ENCODE data around the gene INPP4B.

INPP4B gene

DNA sequence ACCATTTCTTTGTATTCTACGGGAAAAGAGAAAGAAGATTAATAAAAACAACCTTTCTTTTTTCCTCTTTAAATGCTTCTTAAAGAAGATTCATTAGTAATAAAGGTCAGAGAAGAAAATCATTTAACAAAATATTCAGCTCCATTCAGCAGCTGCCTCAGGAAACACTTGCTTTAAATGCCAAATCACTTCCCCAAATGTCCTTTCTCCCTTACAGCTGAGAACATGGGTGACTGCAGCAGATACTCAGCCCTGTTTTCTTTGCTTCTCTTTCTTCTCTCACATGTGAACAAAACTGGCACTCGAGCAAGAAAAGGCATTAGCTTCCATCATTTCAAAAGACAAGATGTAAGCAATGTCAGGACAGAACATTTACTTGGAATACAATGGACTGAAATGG is 120.2 kb downstream of the INPP4B start:
- no peak for DNase-seq (ENCODE audit: low spot score)

DNA sequence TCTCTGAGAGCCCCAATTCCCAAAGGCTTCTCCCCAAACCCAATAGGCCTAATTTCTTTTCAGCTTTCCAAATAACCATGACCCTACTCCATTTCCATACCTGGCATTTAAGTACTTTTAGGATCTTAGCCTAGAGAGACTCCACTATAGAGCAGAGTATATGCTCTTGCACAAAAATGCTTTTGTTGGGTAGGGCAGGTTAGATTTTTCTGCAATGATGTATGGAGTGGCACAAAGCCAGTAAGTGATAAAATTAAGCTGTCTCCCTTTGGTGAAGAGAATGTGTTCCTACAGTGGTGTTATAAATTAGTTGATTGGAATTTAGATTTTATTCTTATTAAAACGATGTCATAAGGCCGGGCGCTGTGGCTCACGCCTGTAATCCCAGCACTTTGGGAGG is 124.9 kb downstream of the INPP4B start:
- no peak for DNase-seq (ENCODE audit: low spot score)

DNA sequence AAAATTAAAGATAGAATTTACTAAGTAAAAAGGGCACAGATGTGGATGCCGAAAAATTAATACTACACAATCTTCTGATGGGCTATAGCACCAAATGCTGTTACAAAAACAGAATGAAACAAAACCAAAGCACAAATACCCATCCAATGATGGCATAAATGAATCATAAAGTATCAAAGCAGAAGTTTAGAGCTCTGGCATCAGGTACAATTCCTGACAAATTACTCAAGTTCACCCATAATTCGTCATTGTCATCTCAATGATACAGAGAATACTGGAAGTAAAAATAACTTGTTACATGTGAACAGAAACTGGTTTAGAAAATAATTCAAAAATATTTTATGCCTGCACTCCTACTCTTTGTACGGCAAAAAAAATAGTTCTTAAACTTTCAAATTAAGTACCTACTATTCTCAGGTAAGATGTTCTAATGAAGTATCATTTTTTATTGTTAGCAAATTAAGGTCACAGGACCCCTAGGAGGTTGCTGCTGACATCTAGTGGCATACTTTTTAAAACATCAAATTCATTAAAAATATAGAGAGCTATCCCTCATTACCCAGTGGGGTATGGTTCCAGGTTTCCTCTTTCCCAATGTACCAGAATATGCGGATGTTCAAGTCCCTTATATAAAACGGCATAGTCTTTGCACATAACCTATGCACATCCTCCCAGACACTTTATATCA is 126.1 kb downstream of the INPP4B start:
- DNase-seq (ENCODE audit: low spot score) = no peak

DNA sequence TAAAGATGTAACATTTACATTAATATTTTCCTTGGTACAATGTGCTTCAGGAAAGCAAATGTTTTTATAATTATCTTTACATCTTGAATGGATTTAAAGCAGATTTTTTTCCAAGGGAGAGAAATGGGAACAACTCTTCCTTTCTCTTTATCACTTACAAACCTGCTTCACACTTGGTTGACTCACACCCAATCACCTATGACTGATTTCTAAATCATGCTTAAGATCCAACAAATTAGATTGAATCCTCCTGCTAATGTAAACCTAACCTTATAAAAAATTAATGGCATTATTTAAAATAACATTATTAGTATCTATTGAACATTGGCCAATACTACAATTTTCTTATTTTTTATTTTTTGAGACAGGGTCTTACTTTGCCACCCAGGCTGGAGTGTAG is 127.1 kb downstream of the INPP4B start:
- no peak for DNase-seq (ENCODE audit: low spot score)

DNA sequence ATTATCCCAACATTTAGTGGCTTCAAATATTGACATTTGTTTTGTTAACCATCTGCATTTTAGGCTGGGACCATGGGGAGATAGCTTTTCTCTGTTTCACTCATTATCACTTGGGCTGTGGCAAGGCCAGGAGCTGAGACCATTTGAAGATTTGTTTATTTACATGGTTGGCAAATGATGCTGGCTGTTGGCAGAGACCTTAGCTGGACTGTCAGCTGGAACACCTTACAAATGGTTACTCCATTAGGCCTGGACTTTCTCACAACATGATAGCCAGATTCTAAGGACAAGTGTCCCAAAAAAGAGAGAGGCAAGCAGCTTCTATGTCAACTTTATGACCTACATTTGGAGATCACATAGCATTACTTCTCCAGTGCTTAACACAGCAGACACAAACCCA is 130.4 kb downstream of the INPP4B start:
- DNase-seq (ENCODE audit: low spot score) = no peak

DNA sequence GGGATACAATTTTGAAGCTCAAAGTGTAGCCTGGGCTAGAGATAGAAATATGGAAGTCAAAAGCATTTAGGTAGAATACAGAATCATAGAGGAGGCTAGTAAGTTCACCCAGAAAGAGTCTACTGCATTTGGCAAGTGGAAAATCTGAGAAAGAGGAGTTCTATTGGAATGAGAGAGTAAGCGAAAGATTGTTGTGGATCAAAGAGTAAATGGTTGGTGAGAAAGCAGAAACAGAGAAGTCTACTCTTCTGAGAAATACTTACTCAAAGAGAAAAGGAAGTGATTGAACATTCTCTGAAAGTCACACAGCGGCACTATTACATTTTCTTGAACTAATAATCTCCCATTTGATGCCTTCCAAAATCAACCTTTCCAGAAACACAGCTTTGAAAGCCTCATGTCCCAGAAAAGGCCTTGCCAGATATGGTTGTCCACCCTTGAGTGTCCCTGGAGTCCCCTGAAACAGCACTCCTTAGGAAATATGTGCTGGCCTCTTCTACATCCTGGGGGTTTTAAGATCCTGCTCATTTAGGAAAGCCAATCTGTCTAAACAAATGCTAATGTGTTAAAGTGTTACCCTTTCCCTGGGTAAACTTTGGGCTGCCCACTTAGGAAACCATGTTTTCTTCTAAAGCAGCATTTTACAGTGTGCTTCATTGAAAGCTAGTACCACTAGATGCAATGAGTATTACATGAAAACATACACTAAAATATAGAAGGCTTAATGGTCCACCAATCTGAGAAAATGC is 132.6 kb downstream of the INPP4B start:
- DNase-seq (ENCODE audit: low spot score) = no peak

DNA sequence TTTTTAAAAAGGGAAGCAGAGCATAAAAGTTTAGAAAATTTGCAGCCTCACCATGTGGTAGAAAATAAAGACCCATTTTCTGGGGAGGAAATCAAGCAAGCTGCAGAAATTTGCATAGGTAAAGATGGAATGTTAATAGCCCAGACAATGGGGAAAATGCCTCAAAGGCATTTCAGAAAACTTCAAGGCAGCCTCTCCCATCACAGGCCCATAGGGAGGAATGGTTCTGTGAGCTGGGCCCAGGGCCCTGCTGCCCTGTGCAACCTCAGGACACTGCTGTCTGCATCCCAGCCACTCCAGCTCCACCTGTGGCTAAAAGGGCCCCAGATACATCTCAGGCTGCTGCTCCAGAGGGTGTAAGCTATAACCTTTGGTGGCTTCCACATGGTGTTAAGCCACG is 137.9 kb downstream of the INPP4B start:
- DNase-seq (ENCODE audit: low spot score) = no peak

DNA sequence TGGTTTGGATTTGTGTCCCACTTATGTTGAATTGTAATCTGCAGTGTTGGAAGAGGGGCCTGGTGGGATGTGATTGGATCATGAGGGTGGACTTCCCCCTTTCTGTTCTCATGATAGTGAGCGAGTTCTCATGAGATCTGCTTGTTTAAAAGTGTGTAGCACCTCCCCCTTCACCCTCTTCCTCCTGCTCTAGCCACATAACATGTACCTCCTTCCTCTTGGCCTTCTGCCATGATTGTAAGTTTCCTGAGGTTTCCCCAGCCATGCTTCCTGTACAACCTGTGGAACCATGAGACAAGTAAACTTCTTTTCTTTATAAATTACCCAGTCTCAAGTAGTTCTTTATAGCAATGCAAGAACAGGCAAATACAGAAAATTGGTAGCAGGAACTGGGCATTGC is 138.7 kb downstream of the INPP4B start:
- DNase-seq (ENCODE audit: low spot score) = no peak

DNA sequence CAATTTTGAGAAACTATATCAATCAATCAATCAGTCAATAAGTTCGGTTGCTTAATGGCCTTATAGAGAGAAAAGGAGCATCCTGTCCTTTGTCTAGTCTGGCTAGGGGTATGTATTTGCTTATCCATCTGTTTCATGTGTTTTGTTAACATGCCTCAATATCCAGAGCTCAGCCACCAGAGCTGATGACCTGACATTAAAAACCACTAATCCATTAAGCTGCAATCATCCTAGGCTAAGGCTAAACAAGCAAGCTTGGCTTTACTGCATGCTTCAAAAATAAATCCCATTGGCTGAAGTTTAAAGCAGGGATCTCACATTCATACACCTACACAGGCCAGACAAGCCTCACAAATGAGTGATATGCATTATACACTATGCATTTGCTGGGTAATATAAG is 139.7 kb downstream of the INPP4B start:
- no peak for DNase-seq (ENCODE audit: low spot score)

DNA sequence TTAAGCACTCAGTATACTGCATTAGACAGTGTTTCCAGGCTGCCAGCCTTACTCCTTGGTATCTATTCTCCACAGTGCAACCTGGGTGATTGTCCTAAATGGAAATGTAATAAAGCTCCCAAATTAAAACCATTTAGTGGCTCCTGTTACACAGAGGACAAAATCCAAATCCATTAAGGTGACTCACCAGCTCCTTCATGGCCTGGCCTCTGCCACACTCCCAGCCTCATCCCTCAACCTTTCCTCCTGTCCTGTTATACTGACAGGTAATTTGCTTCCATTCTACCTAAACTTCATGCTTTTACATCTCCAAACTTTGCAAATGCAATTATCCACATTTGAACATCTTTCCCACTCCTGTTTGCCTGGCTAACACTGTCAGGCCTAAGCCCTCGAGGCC is 140.3 kb downstream of the INPP4B start:
- no peak for DNase-seq (ENCODE audit: low spot score)

DNA sequence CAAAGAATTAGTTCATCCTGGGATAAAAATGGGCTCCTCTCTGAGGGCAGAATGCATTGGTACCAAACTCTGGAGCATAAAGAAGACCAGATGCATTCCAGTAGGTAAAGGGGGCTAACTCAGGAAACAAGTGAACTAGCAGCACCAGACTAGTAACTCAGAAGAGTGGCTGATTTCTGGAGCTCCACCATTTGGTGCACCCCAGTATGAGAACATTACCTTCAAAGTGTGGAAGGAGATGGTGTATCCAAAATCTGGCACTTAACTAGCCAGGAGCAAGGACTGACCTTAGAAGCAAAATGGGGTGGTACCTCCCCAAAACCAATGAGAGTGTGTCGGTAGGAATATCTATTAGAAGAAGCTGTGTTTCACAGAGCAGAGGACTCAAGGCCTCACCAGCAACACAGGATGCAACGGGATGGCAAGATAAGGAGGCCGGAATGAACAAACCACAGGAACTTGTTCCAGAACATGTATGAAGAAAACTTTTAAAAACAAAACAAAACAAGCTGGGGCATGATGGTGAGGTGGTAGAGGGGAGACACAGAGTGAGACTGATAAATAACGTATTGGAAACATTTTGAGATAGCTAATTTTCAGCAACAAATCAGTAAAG is 142.3 kb downstream of the INPP4B start:
- DNase-seq (ENCODE audit: low spot score) = no peak

DNA sequence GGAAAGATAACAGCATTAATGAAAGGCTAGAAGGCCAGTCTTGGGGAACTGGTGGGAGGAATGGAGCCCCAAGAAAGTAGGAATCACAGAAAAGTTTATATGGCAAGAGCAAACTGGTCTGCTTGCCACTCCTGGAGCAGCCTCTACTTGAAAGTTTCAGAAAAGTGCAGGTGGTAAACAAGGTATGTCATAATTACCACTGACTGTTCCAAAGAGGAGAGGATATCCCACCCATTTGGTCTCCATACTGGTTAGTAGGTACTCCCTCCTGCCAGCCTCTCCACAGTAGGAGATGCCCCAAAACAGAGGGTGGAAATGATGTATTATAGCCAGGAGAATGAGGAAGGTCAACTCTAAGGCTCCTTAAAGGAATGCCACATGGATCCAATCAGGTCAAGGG is 145.1 kb downstream of the INPP4B start:
- DNase-seq (ENCODE audit: low spot score) = no peak

DNA sequence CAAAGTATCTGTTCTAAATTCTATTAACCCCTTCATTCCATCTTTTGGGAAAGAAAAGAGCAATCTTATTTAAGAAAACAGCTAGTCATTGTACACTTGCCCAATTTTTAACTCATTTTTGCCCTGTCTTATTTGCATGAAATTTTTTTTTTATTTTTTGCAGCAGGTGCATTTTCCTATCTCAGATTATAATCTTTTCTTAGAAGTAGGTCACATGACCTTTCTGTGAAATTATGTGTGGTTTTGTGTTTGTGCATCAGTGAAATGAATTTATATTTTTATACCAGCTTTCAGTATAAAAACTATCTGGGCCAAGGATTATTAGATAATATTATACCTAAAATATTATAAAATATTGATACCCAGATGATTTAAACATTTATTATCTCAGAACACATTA is 145.6 kb downstream of the INPP4B start:
- no peak for DNase-seq (ENCODE audit: low spot score)

DNA sequence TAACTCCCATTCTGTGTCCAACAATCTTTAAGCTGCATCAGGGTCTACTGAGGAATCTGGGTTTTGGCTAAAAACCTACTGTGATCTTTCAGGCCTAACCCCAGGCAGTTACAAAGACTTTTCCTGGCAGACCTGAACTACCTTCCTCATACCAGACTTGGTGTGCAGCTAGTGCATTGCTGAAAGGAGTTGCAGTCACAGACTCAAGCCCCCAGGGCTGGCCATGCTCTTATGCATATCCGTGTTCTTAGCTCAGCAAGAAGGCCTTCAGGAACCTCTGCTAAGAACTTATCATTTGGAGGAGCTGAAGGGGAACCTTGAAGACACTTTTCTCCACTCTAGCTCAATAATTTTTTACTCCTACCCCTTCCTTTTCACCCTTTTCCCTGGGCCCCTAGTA is 147.5 kb downstream of the INPP4B start:
- DNase-seq (ENCODE audit: low spot score) = no peak

DNA sequence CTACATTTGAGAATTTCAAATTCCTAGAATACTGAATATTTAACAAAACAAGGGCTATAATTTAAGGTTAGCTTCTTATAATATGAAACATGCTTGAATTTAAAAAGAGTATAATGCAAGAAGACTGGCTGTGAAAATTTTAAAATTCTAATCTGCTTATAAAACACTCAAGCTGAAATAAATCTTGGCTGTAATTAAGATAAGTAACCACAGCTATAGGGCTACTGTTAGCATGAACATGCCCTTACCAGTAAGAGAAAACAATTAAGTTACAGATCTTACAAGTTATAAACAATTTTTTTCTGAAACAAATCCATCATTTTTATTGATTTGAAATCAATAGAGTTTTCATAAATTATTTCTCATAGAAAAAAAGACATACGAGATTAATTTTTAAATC is 148.2 kb downstream of the INPP4B start:
- no peak for DNase-seq (ENCODE audit: low spot score)

DNA sequence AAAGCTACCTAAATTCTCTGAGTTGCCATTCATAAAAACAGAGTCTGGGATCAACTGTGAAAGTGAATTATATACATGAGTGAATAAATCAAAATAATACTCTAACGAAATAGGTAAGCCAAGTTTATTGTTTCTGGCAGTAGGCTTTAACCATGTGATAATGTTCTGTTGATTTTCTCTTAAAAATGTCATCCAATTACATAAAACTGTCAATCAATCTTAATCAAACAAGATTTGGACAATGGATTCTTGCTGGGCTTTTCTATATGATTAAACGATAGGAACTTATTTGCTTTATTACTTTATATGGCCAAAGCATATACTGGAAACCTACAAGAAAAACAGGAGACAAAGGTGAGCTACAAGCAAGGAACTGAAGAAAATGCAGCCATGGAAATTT is 148.8 kb downstream of the INPP4B start:
- DNase-seq (ENCODE audit: low spot score) = no peak

DNA sequence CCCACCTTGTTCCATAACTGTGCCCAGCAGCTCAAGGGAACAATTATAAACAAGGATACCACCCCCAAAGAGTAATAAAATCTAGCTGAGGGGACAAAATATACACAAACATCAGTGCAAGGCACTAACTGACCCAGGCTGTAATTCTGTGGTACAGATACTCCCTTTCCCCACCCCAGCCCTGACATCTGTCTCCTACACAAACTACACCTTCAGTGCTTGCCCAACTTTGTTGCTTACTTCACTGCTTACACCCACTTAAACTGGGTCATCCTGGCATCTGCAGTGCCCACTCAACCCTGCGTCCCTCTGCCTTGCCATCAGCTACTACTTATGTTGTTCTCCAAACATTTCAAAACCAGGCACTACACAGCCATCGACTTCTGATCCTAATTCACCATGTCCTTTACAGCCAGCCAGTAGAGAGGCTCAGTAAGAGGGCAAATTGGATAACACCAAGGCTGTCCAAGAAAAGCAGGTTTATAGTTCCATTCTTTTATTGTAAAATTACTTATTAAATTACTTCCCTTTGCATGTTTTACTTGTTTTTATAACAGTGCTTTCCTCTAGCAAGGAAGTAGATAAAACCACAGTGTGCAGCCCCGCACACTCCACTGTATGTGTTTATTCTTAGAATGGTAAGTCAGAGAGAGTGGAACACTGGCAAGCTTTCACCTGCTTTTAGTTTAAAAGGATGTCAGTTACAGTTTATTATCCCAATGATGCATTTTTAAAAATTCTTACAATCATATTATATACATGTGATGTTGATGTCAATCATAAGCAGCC is 149.6 kb downstream of the INPP4B start:
- DNase-seq (ENCODE audit: low spot score) = no peak

DNA sequence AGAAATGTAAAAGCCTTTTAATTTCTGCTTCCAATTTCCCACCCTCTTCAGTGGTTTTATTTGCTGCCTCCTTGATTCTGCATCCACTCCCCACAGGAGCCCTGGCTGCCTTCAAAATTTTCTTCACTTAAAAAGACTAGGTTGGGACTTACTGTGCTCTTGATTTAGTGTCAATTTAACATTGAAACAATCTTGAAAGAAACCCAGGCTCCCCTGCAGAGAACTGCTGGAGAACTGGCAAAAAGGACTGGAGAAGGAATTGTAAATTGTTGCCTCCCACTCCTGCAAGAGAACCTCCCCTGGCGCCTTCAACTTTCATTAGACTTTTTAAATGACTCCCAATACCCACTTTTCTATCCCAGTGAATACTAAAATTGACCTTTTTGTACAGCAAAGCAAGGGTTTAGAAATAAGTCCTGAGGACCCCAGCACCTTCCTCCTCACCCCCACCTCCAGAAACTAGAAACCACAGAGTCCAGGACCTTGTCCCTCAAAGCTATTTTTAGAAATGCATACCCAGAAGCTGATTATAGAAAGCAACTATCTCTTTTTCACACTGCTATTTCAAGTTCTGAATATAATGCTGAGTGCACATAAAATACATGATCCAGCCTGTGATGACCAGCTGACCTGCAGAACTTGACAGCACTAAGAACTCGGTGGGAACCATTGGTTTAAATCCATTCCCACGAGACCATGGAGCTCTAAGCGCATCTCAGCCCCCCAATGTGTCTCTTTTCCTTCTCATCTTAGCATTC is 155.5 kb downstream of the INPP4B start:
- no peak for DNase-seq (ENCODE audit: low spot score)

DNA sequence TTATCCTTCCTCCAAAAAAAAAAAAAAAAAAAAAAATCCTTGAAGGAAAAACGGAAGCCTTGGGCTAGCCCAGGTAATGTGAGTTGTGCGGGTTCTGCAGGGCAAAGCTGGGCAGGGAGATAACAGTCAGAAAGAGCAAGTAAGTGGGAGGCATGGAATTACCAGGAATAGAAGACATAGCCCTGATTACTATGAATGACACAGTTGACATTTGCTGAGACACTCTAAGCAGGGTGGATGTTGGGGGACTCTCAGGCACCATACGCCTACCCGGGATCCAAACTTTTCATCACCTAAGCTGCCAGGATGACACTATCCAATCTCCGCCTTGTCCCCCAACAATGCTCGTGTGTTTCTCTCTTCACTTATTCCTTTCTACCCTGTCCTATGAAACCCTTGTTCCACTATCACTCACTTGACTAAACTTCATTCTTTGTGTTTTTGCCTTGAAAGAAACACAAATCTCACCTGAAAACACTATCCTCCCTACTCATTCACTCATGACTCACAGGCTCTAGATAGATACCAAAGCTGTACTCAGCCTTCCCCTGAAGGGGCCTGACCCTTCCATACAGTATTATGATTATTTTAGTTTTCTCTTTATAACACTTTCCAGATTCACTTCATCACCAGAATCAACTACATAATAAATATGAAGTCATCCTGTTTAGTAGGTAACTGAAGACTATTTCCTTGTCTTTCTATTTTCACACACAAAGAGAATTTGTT is 158.4 kb downstream of the INPP4B start:
- DNase-seq (ENCODE audit: low spot score) = no peak

DNA sequence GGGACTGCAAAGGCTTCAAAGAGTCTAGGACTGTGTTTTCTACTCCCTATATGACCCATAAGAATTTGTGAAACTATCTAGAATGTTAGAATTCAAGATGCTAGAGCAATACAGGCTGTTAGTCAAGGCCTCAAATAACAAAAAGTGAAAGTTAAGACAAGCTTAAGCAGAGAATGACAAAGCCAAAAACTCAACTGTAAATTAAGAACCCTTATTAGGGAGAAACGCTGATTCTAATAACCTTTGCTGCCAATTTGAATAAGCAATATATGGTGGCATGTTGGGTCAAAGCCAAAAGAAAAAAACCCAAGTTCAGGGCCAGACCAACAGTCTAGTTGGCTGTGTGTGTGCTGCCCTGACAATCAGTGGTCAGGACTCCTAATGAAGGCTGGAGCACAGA is 160.0 kb downstream of the INPP4B start:
- no peak for DNase-seq (ENCODE audit: low spot score)

DNA sequence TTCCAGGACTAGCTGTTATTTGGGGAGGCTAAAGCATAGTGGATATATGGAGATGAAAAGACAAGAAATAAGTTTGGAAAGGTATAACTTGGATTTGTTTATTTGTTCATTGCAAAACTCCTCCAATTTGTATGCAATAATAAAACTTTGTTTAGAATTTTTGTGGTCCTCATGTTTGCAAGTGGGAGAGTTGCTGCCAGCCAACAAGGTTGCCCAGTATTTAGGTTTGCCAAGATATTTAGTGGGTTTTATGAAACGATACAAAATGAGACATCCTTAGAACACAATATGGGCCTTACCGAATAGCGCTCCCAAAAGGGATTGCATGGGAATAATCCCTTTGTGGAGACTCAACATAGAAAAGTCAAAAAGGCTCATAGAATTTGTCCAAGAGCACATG is 162.1 kb downstream of the INPP4B start:
- no peak for DNase-seq (ENCODE audit: low spot score)

Measured in hematopoietic multipotent progenitor cell treated with erythropoietin and hydrocortisone succinate and interleukin-3 and kit ligand, for 17 days (in vitro differentiated cells).